Measurements from ENCODE around the gene HOTAIR.

HOTAIR gene

GRCh38 chr12:54004841-54005530 lies 30.2 kb upstream of the HOTAIR start:
- TF ChIP-seq, protein P1, sequence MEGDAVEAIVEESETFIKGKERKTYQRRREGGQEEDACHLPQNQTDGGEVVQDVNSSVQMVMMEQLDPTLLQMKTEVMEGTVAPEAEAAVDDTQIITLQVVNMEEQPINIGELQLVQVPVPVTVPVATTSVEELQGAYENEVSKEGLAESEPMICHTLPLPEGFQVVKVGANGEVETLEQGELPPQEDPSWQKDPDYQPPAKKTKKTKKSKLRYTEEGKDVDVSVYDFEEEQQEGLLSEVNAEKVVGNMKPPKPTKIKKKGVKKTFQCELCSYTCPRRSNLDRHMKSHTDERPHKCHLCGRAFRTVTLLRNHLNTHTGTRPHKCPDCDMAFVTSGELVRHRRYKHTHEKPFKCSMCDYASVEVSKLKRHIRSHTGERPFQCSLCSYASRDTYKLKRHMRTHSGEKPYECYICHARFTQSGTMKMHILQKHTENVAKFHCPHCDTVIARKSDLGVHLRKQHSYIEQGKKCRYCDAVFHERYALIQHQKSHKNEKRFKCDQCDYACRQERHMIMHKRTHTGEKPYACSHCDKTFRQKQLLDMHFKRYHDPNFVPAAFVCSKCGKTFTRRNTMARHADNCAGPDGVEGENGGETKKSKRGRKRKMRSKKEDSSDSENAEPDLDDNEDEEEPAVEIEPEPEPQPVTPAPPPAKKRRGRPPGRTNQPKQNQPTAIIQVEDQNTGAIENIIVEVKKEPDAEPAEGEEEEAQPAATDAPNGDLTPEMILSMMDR (conservative IDR thresholded peaks at IDR 0.05): no peak
- H3K27ac ChIP-seq: no peak overlapping the region

DNA sequence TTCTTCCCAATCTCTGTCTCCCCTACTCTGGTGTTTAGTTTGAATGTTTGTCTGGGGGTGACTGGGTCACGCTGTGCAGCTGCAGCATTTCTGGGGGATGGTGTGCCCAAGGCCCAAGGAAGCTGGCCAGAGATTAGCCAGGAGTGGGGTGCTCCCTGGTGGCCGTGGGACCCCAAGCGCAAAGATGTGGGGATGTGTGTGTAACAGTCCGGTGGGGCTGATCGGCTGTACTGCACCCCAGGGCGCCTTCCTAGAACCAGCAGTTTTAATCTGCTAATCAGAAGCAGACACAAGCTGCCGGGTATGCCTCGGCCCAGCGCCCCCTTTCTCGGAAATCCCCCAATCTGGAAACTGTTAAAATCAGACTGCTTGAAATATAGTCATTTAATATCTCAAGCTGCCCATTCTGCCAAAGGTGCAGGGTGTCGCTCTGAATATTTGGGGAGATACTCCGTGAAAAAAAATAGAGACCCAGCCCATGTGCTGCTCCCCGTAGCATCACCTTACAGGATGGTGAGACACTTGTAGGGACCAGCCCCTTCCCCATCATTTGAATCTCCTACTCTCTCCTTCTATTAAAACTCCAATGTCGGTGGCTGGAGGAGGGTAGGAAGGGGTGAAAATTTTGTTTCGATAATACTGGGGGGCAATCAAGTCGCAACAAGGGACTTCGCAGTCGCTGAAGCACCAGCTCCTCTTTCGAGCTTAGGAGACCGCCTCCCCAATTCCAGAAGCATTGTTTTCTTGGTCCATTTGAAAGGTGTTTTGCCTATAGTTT lies 29.5 kb upstream of the HOTAIR start:
- H3K27ac ChIP-seq: no peak overlapping the region
- TF ChIP-seq, protein P1 (conservative IDR thresholded peaks at IDR 0.05): no peak

- TF ChIP-seq, protein P1 (conservative IDR thresholded peaks at IDR 0.05): no peak
- H3K27ac ChIP-seq: peak overlapping the region; percentile 38
Observed at GRCh38 chr12:54003625-54004024, 28.9 kb upstream of the HOTAIR start.

GRCh38 chr12:54002915-54003389 lies 28.2 kb upstream of the HOTAIR start:
- H3K27ac ChIP-seq: peak overlapping the region; percentile 38

GRCh38 chr12:54002278-54002914 lies 27.6 kb upstream of the HOTAIR start:
- TF ChIP-seq, protein P1 (conservative IDR thresholded peaks at IDR 0.05): no peak
- no peak overlapping the region for H3K27ac ChIP-seq

More at GRCh38 chr12:54002915-54003389, 28.2 kb upstream of the HOTAIR start:
- TF ChIP-seq, protein P1 (conservative IDR thresholded peaks at IDR 0.05): no peak

DNA sequence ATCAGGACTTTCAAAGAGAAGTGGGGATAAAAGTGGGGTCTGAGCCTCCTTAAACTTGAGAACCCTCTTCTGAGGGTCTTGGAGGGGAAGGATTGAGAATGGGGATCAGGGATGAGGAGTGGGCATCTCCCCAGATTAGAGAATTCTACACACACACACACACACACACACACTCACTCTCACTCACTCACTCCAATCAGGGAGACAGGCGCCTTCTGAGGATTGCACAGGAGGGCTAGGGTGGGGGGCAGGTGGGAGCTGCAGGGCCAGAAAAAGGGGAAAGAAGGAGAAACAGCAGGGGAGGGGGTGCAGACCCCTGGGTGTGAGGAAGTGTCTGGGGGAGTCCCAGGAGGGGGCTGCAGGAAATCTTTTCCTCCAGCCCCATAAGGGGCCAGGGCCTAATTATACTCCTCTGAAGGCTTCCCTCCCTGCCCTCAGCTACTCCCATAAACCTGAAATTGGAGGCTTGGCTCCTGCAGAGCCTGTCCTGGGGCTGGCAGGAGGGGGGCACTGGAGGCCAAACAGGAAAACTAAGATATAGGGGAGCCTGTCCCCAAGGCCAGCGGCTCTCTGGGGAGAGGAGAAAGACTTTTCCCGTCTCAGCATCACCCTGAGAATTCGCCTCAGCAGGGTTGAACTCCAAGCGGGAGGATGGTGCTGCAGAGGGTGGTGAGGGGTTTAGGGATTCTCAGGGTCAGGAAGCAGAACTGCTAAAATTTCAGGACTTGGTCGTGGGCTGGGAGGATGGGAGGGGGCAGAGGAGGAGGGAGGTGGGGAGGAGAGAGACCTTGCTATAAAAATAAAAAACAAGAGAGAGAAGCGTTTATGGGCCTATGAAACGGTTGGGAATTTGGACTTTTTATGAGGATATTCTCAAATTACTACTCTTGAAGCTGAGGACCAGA lies 26.8 kb upstream of the HOTAIR start:
- TF ChIP-seq, protein P1 (conservative IDR thresholded peaks at IDR 0.05): no peak
- H3K27ac ChIP-seq: no peak overlapping the region

All from VCaP (cell line).